A172 (cell line): ENCODE results near the gene MCM3AP. TPM values are rescaled to one million over a fixed set of nuclear protein-coding genes. Genes with fewer than 3 reads are reported as not detected.

Experiments used
- DNase-seq: peaks from one replicate; pipeline ENCODE4 v3.0.0-alpha.2; 2015; ENCODE audit warnings: low spot score
- total RNA-seq: library from RNA; depleted of rRNA; stranded (reverse); fragments of >200 nt; shearing (Covaris generic); gene quantifications from 2 replicates; pipeline ENCODE4 v1.2.3, GENCODE V29; 2014; rRNA removed

The MCM3AP gene
- total RNA-seq, 1 experiment from 2014 or later, result 61.7 TPM

DNA sequence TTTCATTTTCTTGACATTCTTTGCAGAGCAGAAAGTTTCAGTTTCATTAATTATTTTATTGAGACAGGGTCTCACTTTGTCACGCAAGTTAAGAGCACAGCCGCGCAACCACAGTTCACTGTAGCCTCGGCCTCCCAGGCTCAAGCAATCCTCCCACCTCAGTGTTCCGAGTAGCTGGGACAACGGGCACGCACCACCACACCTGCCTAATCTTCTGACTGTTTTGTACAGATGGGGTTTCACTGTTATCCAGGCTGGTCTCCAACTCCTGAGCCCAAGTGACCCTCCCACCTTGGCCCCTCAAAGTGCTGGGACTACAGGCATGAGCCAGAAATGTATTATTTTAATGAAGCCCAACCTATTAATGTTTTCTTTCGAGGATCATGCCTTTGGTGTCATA, 98.2 kb downstream of the MCM3AP start:
- DNase-seq, result no peak

DNA sequence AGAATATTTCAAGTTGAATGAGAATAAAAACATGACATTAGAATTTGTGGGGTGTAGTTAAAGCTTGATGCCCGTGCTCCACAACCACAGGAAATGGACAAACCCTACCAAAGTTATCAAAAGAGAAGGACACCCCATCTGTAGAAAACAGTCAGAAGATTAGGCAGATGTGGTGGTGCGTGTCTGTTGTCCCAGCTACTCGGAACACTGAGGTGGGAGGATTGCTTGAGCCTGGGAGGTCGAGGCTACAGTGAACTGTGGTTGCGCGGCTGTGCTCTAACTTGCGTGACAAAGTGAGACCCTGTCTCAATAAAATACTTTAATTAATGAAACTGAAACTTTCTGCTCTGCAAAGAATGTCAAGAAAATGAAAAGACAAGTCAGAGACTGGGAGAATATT, 99.7 kb downstream of the MCM3AP start:
- DNase-seq, result no peak

Other genes with a start within 250 kb of the MCM3AP start
- 163 and 221 TPM in 2 replicates for gene COL6A2, start 187.5 kb downstream of the MCM3AP start, total RNA-seq
- gene FTCD, start 130.0 kb downstream of the MCM3AP start, total RNA-seq, result 0.45 TPM in 1 of 2 replicates, not detected in the other
- 13.9 and 16.0 TPM in 2 replicates for gene SPATC1L, start 101.2 kb downstream of the MCM3AP start, total RNA-seq
- gene LSS, start 56.8 kb downstream of the MCM3AP start, total RNA-seq, result 76.0 and 95.1 TPM in 2 replicates
- gene YBEY, start 731 bp upstream of the MCM3AP start, total RNA-seq, result 13.7 and 25.5 TPM in 2 replicates
- 7.8 and 8.9 TPM in 2 replicates for gene C21orf58, start 38.3 kb upstream of the MCM3AP start, total RNA-seq
- 20.1 and 20.5 TPM in 2 replicates for gene PCNT, start 38.5 kb upstream of the MCM3AP start, total RNA-seq
- gene DIP2A, start 173.3 kb upstream of the MCM3AP start, total RNA-seq, result 8.9 and 9.9 TPM in 2 replicates